NCI-H187 (cell line): ENCODE measurements around the gene GVQW3.
A peak's percentile ranks its signal among the peaks of the same experiment; 100 is the strongest.

Experiments
- DNase-seq, 2 experiments: peaks; one replicate each; lab custom pipeline; 2025; lab: John Stamatoyannopoulos, UW

The GVQW3 gene

DNA sequence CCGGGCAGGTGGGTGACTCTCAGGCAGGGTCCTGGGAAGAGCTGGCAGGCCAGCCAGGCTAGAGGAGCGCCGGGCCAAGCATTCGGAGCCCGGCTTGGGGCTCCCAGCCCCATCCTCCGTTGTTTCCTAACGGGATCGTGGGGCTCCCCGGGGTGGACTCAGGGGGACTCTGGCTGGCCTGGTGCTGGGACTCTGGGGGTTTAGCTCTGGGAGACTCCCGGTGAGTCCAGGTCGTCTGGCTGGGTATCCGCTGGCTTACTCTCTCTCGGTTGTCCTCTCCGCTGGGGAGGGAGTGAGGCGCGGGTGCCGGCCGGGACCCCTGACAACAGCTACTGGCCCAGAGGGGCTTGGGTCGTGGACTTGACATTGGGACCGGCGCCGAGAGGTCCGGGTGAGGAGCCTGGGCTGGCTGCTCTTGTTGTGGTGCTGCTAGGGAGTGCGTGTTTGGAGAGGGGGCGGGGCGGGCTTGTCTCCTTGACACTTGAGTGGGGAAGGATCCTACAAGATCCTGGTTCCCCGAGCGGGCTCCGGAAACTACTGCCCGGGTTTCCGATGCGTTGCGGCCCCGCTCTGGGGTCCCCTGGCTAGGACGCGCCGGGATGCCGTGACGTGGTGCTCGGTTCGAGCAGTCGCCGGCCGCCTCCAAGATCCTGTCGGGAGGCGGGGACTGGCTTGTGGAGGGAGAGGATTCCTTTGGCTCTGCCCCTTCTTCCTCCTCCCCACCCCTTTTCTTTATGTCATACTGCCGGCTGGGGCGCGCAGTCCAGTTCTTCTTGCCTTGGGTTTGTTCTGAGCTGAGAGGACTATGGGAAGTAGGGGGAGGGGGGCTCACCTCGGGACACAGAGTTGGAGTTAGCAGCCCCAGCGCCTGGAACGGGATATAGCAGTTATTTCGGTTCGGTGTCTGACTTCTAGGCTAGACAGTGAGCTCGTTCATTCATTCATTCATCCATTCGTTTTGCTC, 64.3 kb downstream of the GVQW3 start:
- peak; percentile 32 to 73 for DNase-seq

DNA sequence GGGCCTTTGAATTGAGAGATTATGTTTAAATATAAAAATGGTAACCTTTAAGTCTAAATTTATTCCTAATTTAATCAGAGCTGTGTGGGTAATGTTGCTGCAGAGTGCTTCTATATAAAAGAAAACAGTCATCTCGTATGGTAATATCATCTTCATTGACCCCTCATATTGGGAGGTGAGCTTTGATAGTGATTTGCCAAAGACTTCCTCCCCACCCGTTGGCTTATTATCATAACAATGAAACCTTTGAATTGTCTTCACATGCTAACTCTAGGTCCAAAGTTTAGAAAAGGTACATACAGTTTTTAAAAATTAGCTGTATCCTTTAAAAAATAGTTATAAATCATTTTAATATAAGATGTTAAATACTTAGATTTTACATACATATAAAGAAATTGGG, 67.4 kb downstream of the GVQW3 start:
- DNase-seq, result no peak

DNA sequence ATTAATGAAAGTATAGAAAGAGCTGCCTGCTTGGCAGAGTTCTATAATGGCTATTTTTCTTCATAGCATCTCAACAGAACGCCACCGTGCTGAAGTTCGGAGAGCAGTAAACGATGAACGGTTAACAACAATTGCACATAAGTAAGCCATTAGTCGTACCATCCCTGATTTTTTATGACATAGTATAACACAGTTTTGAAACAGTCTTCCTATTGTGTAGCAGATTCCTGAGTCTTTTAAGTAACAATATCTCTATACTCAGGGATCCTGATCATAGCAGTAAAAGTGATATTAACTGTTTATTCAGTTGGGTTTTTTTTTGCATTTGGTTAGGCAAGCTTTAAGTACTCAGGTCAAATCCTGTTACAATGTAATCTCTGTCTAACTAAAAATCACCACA, 72.1 kb downstream of the GVQW3 start:
- DNase-seq, result no peak

DNA sequence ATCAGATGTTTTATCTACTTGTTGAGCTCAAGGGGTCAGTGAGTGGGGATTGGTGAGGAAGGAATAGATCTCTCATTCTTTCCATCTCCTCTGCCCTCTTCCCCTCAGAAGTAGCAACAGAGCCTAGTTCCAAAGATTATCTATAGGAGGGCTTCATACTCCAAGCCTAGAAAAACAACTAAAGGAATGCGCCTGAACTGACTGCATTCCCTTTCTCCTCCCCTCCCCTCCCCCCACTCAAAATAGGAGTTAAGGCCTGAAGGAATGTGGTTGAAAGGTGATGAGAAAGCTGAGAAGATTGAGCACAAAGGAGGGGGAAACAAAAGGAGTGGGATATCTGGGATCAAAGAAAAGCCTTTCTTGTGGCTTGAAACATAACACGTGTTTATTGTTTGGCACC, 74.2 kb downstream of the GVQW3 start:
- DNase-seq, result no peak

DNA sequence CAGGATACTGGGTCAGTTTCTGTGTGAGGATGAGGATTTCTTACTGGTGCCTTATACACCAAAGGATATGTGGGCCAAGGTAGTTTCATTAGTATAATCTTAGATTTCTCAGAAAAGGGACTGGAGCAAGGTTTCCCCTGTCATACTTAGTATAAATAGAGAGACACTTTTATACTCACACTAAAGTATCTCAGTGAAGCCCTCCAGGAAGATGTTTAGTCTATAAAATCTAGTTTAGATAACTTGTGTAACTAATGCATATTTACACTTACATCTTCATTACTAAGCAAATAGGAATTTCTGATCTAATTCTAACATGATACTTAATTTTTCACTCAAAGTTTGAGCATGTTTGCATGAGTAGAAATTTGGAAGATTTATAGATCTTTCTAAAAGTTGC, 74.8 kb downstream of the GVQW3 start:
- DNase-seq, result no peak

DNA sequence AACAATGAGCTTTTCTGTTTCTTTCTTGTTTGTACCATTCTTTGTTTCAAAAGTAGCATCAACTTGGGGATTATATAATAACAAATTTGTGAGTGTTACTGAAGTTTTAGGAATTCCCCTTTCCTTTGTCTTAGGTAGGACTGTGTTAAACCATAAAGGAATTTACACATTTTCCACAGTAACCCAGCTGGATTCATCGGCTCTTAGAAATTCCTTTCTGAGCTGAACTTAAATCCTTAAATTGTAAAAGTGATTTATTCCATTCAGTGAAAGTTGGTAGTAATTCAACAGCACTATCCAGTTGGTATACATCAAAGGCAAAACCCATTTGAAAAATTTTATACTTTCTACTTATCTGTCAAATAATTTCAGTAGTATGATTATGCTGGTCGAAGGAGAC, 75.4 kb downstream of the GVQW3 start:
- DNase-seq, result no peak
